Panc1 (cell line): ENCODE results near the gene ADH7.

Experiments
- CTCF ChIP-seq: fragments of 450-650 bp; IDR thresholded peaks from 2 replicates; pipeline ENCODE4 v1.5.1; 2017; ENCODE audit warnings: mild to moderate bottlenecking
- POLR2AphosphoS5 ChIP-seq: IDR thresholded peaks from 2 replicates; pipeline ENCODE4 v1.6.1; 2012; ENCODE audit warnings: mild to moderate bottlenecking, low read depth, low read length, moderate library complexity
- REST ChIP-seq, 2 experiments: IDR thresholded peaks; 2 replicates each; pipeline ENCODE4 v1.6.1; 2011 to 2012; ENCODE audit warnings: low read depth in 2 of 2, control low read depth in 1 of 2, low read length in 1 of 2, mild to moderate bottlenecking in 1 of 2, moderate library complexity in 1 of 2; ENCODE audit not compliant: insufficient read depth in 1 of 2

GRCh38 chr4:99383833-99384392, 51.2 kb downstream of the ADH7 start:
- TF ChIP-seq POLR2AphosphoS5 (no peak), CTCF (no peak), REST (IDR thresholded peaks at IDR 0.05; ENCODE audit: insufficient read depth in 1 of 2, low read depth in 2 of 2, low read length in 1 of 2) (no peak)
